Lung (tissue), 12 donors: ENCODE results near the gene CACNB4. TPM values are rescaled to one million over a fixed set of nuclear protein-coding genes. Genes with fewer than 3 reads are reported as not detected.

Source experiments
- ATAC-seq: fragments of 200-7000 bp; cut with Tn5 transposase; one replicate; pipeline ENCODE4 v1.9.1; 2020; ENCODE audit warnings: moderate number of reproducible peaks; ENCODE audit not compliant: insufficient read depth, low FRiP score
- DNase-seq, 3 donors: peaks; one replicate each; pipeline ENCODE4 v3.0.0-alpha.2; 2013 to 2017
- H3K27ac ChIP-seq, 2 donors: one replicate each; pipeline ENCODE4 v1.5.1; 2013; ENCODE audit warnings: mild to moderate bottlenecking in 2 of 2, moderate library complexity in 2 of 2, control low read depth in 1 of 2, inconsistent platforms in 1 of 2, low read depth in 1 of 2, low read length in 1 of 2
- H3K27me3 ChIP-seq, 3 donors: one replicate each; pipeline ENCODE4 v1.5.1; 2013; ENCODE audit warnings: low read length in 2 of 3; ENCODE audit not compliant: control insufficient read depth in 3 of 3, insufficient read depth in 3 of 3
- H3K36me3 ChIP-seq, 4 donors: one replicate each; pipeline ENCODE4 v1.5.1; 2013; ENCODE audit warnings: low read length in 4 of 4, mild to moderate bottlenecking in 1 of 4, moderate library complexity in 1 of 4; ENCODE audit not compliant: control insufficient read depth in 4 of 4, insufficient read depth in 4 of 4
- H3K4me1 ChIP-seq, 5 donors: one replicate each; pipeline ENCODE4 v1.5.1; 2013; ENCODE audit warnings: low read length in 5 of 5, mild to moderate bottlenecking in 2 of 5, moderate library complexity in 1 of 5; ENCODE audit not compliant: control insufficient read depth in 5 of 5, insufficient read depth in 5 of 5
- H3K4me3 ChIP-seq: one replicate; pipeline ENCODE4 v1.5.1; 2013; ENCODE audit warnings: mild to moderate bottlenecking, control low read depth, moderate library complexity
- H3K9ac ChIP-seq, 2 donors: one replicate each; pipeline ENCODE4 v1.5.1; 2013; ENCODE audit warnings: low read length in 2 of 2, control low read depth in 1 of 2; ENCODE audit not compliant: insufficient read depth in 1 of 2
- H3K9me3 ChIP-seq, 4 donors: one replicate each; pipeline ENCODE4 v1.5.1; 2013; ENCODE audit warnings: low read length in 3 of 4, mild to moderate bottlenecking in 1 of 4, moderate library complexity in 1 of 4; ENCODE audit not compliant: control insufficient read depth in 4 of 4, insufficient read depth in 3 of 4
- WGBS, 2 donors: extraction: QIAGEN DNeasy Blood & Tissue Kit; methylation state at CpG; one replicate each; pipeline ENCODE4 v1.1.7; 2013; 5-methylcytosine and 5-hydroxymethylcytosine counted together
- polyA plus RNA-seq, 2 donors: library from polyadenylated mRNA; stranded (reverse); fragments of 200-250 nt; gene quantifications; one replicate each; pipeline ENCODE4 v1.2.1, GENCODE V29; 2013
- total RNA-seq, 2 donors: library from RNA; depleted of rRNA in 1 of 2; stranded (reverse); fragments of >200 nt in 1 of 2; gene quantifications; one replicate each; pipeline ENCODE4 v1.2.1, GENCODE V29; 2014 to 2021
- TF ChIP-seq, protein P1 (sequence below): IDR thresholded peaks from 2 replicates; pipeline ENCODE4 v1.5.1; 2012; ENCODE audit warnings: mild to moderate bottlenecking; ENCODE audit errors: control extremely low read depth, extremely low read depth
- donor health status: control.
- donor health status: control.
- donor health status: Bipolar disorder and iron deficiency.
- donor health status: healthy.
- donor health status: DM: yes; HTN: yes; CAD: no.

Gene CACNB4
- total and polyA plus RNA-seq, 4 donors: 0.57 to 10.9 (median 5.5) TPM

DNA sequence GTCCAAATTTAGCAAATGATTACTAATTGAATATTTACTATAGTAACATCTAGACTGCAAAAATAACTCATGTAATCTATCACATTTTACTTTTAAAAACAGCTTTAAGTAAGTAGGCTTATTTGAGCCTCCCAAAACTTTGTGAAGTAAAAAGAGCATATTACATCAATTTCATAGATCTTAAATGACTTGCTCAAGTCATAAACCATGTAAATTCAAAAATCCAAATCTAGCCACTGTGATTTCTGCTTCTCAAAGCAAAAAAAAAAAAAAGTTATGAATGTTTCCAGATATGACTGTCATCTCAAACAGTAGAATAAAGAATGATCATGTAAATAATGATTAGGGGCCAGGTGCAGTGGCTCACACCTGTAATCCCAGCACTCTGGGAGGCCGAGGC is 37.5 kb downstream of the CACNB4 start:
- Histone ChIP-seq H3K27ac (no peak overlapping the region), H3K9me3 (peaks cover 0 to 8% (median 0%) of the 10 kb centered on the region in 4 donors), H3K4me1 (peaks cover 0 to 9% (median 2%) of the 10 kb centered on the region in 5 donors), H3K9ac (no peak overlapping the region), H3K27me3 (no peaks in the 10 kb centered on the region), H3K36me3 (no peaks in the 10 kb centered on the region), H3K4me3 (no peak overlapping the region)
- no peak for ATAC-seq
- 84 to 93% methylated on average over 1 of the region's 1 CpG for WGBS, 2 donors
- no peak for DNase-seq
- TF ChIP-seq, protein P1, sequence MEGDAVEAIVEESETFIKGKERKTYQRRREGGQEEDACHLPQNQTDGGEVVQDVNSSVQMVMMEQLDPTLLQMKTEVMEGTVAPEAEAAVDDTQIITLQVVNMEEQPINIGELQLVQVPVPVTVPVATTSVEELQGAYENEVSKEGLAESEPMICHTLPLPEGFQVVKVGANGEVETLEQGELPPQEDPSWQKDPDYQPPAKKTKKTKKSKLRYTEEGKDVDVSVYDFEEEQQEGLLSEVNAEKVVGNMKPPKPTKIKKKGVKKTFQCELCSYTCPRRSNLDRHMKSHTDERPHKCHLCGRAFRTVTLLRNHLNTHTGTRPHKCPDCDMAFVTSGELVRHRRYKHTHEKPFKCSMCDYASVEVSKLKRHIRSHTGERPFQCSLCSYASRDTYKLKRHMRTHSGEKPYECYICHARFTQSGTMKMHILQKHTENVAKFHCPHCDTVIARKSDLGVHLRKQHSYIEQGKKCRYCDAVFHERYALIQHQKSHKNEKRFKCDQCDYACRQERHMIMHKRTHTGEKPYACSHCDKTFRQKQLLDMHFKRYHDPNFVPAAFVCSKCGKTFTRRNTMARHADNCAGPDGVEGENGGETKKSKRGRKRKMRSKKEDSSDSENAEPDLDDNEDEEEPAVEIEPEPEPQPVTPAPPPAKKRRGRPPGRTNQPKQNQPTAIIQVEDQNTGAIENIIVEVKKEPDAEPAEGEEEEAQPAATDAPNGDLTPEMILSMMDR: no peak

- Histone ChIP-seq H3K9me3 (peaks cover 0 to 6% (median 0%) of the 10 kb centered on the region in 4 donors), H3K27me3 (no peaks in the 10 kb centered on the region), H3K36me3 (no peaks in the 10 kb centered on the region), H3K9ac (no peak overlapping the region), H3K4me3 (no peak overlapping the region), H3K4me1 (peaks cover 0 to 7% (median 0%) of the 10 kb centered on the region in 5 donors), H3K27ac (no peak overlapping the region)
- TF ChIP-seq, protein P1: no peak
- 45 to 86% methylated on average over 1 of the region's 1 CpG for WGBS, 2 donors
- DNase-seq (no peak), ATAC-seq (no peak)
Observed at GRCh38 chr2:152058655-152059054, 40.2 kb downstream of the CACNB4 start.

DNA sequence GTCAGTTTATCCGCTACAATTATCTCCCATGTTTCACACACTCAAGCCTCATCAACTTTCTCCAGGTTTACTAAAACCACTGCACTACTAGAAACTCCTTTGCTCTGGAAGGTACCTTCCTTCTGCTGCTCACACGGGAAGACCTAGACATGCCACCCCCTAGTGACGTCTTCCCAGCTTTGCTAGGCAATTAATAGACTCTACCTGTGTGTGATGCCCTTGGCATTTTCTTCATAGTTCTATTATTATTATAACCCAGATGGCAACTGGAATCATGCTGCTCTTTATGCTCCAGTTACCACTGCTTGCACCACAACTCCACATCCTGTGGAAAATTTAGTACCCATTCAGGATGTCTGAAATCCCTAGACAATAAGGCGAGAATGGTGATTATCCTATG is 42.4 kb downstream of the CACNB4 start:
- no peak overlapping the region for H3K4me3 ChIP-seq
- H3K27me3 ChIP-seq: no peaks in the 10 kb centered on the region
- ATAC-seq (no peak), DNase-seq (no peak)
- no peak overlapping the region for H3K9ac ChIP-seq
- TF ChIP-seq, protein P1: no peak
- peaks cover 0 to 6% (median 0%) of the 10 kb centered on the region in 4 donors for H3K9me3 ChIP-seq
- no peaks in the 10 kb centered on the region for H3K4me1 ChIP-seq
- no peaks in the 10 kb centered on the region for H3K36me3 ChIP-seq
- H3K27ac ChIP-seq: no peak overlapping the region
- WGBS, 2 donors: 78 to 86% methylated on average over 4 of the region's 4 CpGs
